ENCODE measurements around the gene ADAP2.
"Not testable (repeated sequence)": the region's sequence is repeated elsewhere in the genome, so short reads cannot be mapped to it uniquely, and the experiment has no call there.

ADAP2 gene

GRCh38 chr17:30970831-30971567 lies 49.3 kb downstream of the ADAP2 start, which contains the start of gene RNF135:
TSS of gene RNF135 (plus strand) at chr17:30971039. CDS start at chr17:30971074, 35 bp downstream.
- DNase-seq, result peak; percentile 43

GRCh38 chr17:30975042-30975820 lies 53.5 kb downstream of the ADAP2 start:
- DNase-seq, result no peak

- DNase-seq, result not testable (repeated sequence)
Measured at GRCh38 chr17:30979919-30980318, 58.2 kb downstream of the ADAP2 start.

- DNase-seq, result no peak
Measured at GRCh38 chr17:30981531-30982519, 60.1 kb downstream of the ADAP2 start.

GRCh38 chr17:30982855-30983254 lies 61.1 kb downstream of the ADAP2 start:
- DNase-seq, result no peak

- DNase-seq, result no peak
Measured at GRCh38 chr17:30990458-30990857, 68.7 kb downstream of the ADAP2 start.

GRCh38 chr17:30992551-30992950 lies 70.8 kb downstream of the ADAP2 start:
- no peak for DNase-seq

- no peak for DNase-seq
Measured at GRCh38 chr17:30995347-30995746, 73.6 kb downstream of the ADAP2 start.

GRCh38 chr17:30996486-30996885 lies 74.7 kb downstream of the ADAP2 start:
- no peak for DNase-seq

- no peak for DNase-seq
Measured at GRCh38 chr17:30997270-30997669, 75.5 kb downstream of the ADAP2 start.

- no peak for DNase-seq
Measured at GRCh38 chr17:30997842-30998241, 76.1 kb downstream of the ADAP2 start.

GRCh38 chr17:31002047-31002446 lies 80.3 kb downstream of the ADAP2 start:
- no peak for DNase-seq

GRCh38 chr17:31003225-31003866 lies 81.6 kb downstream of the ADAP2 start:
- DNase-seq, result no peak

GRCh38 chr17:31004160-31004559 lies 82.4 kb downstream of the ADAP2 start:
- no peak for DNase-seq

- no peak for DNase-seq
Measured at GRCh38 chr17:31007695-31008373, 86.1 kb downstream of the ADAP2 start.

- peak; percentile 46 for DNase-seq
Measured at GRCh38 chr17:31008374-31009041, 86.8 kb downstream of the ADAP2 start.

Data from central memory CD4-positive, alpha-beta T cell (primary cell).